PC-9 (cell line): ENCODE measurements around the gene SH3D21. TPM values are rescaled to one million over a fixed set of nuclear protein-coding genes. Genes with fewer than 3 reads are reported as not detected.

Experiments
- BruUV-seq: library from RNA; stranded (reverse); fragments of 400-500 nt; replicated peaks from 2 replicates; lab custom pipeline; 2021; lab: Mats Ljungman, UMichigan
- CTCF ChIA-PET: fragments of 300-600 bp; sonication (Branson Sonifier 250); formaldehyde crosslinking; loops from one replicate; lab custom pipeline; 2022; ENCODE audit warnings: antibody characterized with exemption; lab: Charles Lee
- POLR2A ChIA-PET: fragments of 300-600 bp; sonication (Branson Sonifier 250); formaldehyde crosslinking; loops from one replicate; lab custom pipeline; 2022; ENCODE audit warnings: antibody characterized with exemption; ENCODE audit not compliant: unreplicated experiment; lab: Charles Lee
- DNase-seq, 2 experiments: peaks; one replicate each; pipeline versions ENCODE4 v3.0.0 to v3.0.0-alpha.2; 2015 to 2022; ENCODE audit warnings: mixed read lengths in 1 of 2
- H2AFZ ChIP-seq: fragments of 200-600 bp; sonication (generic); 2 replicates; pipeline ENCODE4 v1.8.1; 2017; ENCODE audit warnings: antibody characterized with exemption
- H3F3A ChIP-seq: fragments of 200-600 bp; sonication (generic); 2 replicates; pipeline ENCODE4 v1.8.1; 2017; ENCODE audit warnings: antibody characterized with exemption, mild to moderate bottlenecking, low read depth; ENCODE audit not compliant: insufficient read depth
- H3K27ac ChIP-seq: fragments of 200-600 bp; sonication (generic); 2 replicates; pipeline ENCODE4 v1.6.1; 2016; ENCODE audit warnings: mixed run types
- H3K27me3 ChIP-seq: fragments of 200-600 bp; sonication (generic); 2 replicates; pipeline ENCODE4 v1.6.1; 2016; ENCODE audit warnings: low read depth, mixed run types; ENCODE audit not compliant: insufficient read depth
- H3K36me3 ChIP-seq: fragments of 200-600 bp; sonication (generic); 2 replicates; pipeline ENCODE4 v1.6.1; 2016; ENCODE audit warnings: low read depth, mixed run types
- H3K4me1 ChIP-seq: fragments of 200-600 bp; sonication (generic); replicated peaks from 2 replicates; pipeline ENCODE4 v1.6.1; 2016; ENCODE audit warnings: mixed run types; ENCODE audit not compliant: insufficient read depth
- H3K4me2 ChIP-seq: fragments of 200-600 bp; sonication (generic); 2 replicates; pipeline ENCODE4 v1.6.1; 2017; ENCODE audit warnings: mixed run types
- H3K4me3 ChIP-seq: fragments of 200-600 bp; sonication (generic); 2 replicates; pipeline ENCODE4 v1.6.1; 2016; ENCODE audit warnings: mixed run types
- H3K79me2 ChIP-seq: fragments of 200-600 bp; sonication (generic); 2 replicates; pipeline ENCODE4 v1.6.1; 2017; ENCODE audit warnings: low read depth, mixed run types
- H3K9me2 ChIP-seq: fragments of 200-600 bp; sonication (generic); 2 replicates; pipeline ENCODE4 v1.8.1; 2017; ENCODE audit warnings: mild to moderate bottlenecking; ENCODE audit not compliant: insufficient read depth
- H3K9me3 ChIP-seq: fragments of 200-600 bp; sonication (generic); 2 replicates; pipeline ENCODE4 v1.8.1; 2016; ENCODE audit warnings: low read depth; ENCODE audit not compliant: insufficient read depth
- H4K20me1 ChIP-seq: fragments of 200-600 bp; sonication (generic); 2 replicates; pipeline ENCODE4 v1.8.1; 2017; ENCODE audit not compliant: insufficient read depth
- CTCF ChIP-seq: fragments of 200-600 bp; sonication (generic); conservative IDR thresholded peaks from 2 replicates; pipeline ENCODE4 v1.6.1; 2017; ENCODE audit warnings: mixed run types, antibody characterized with exemption, mild to moderate bottlenecking, moderate library complexity
- EZH2 ChIP-seq: fragments of 200-600 bp; sonication (generic); IDR thresholded peaks from 2 replicates; pipeline ENCODE4 v1.8.0; 2017; ENCODE audit warnings: antibody characterized with exemption, low read depth
- intact Hi-C: fragments of 100-400 bp; cut with micrococcal nuclease; formaldehyde crosslinking; loops from one replicate; pipeline ENCODE4 v1.10.0; 2022; ENCODE audit not compliant: unreplicated experiment
- total RNA-seq: library from RNA; stranded (reverse); gene quantifications from 2 replicates; pipeline ENCODE4 v1.2.3, GENCODE V29; 2021

SH3D21 gene
- total RNA-seq, 1 experiment from 2014 or later, result 18.3 TPM

GRCh38 chr1:36322041-36322785 is 16.0 kb downstream of the SH3D21 start:
- Histone ChIP-seq H3K4me3 (no peak overlapping the region), H3K9me2 (no peaks in the 10 kb centered on the region), H3K4me1 (no peaks in the 10 kb centered on the region; the same call in 1 of the 2 replicates), H3K27ac (no peak overlapping the region), H3K36me3 (no peaks in the 10 kb centered on the region), H2AFZ (no peak overlapping the region), H4K20me1 (no peaks in the 10 kb centered on the region), H3K9me3 (no peaks in the 10 kb centered on the region), H3K27me3 (no peaks in the 10 kb centered on the region), H3K79me2 (no peaks in the 10 kb centered on the region), H3K4me2 (no peak overlapping the region), H3F3A (peaks cover under 1% of the 10 kb centered on the region; the same call in 1 of the 2 replicates)
- no peak for TF ChIP-seq EZH2
- TF ChIP-seq CTCF, result no peak
- intact Hi-C loops, result no loop called here
- DNase-seq, result no peak
- CTCF ChIA-PET, result no interaction called here
- POLR2A ChIA-PET, result no interaction called here
- BruUV-seq, result no TSS peak

- peak overlapping the region; percentile 50; the same call in 1 of the 2 replicates for H3K4me3 ChIP-seq
- no peaks in the 10 kb centered on the region; the same call in 1 of the 2 replicates for H4K20me1 ChIP-seq
- no peaks in the 10 kb centered on the region for H3K36me3 ChIP-seq
- no peaks in the 10 kb centered on the region; the same call in 1 of the 2 replicates for H3K4me1 ChIP-seq
- H3K27ac ChIP-seq, result no peak overlapping the region
- H2AFZ ChIP-seq, result no peak overlapping the region
- no peaks in the 10 kb centered on the region for H3K9me3 ChIP-seq
- BruUV-seq, result no TSS peak
- CTCF ChIA-PET, result no interaction called here
- H3K27me3 ChIP-seq, result no peaks in the 10 kb centered on the region
- H3K9me2 ChIP-seq, result no peaks in the 10 kb centered on the region
- intact Hi-C loops, result no loop called here
- no peaks in the 10 kb centered on the region for H3K79me2 ChIP-seq
- DNase-seq, result no peak
- no peak for TF ChIP-seq CTCF
- peak overlapping the region; percentile 69 for H3K4me2 ChIP-seq
- POLR2A ChIA-PET, result no interaction called here
- no peaks in the 10 kb centered on the region; the same call in 1 of the 2 replicates for H3F3A ChIP-seq
Observed at GRCh38 chr1:36322786-36323635, 16.8 kb downstream of the SH3D21 start.

GRCh38 chr1:36323636-36324352 is 17.6 kb downstream of the SH3D21 start, which contains the start of gene EVA1B:
TSS of gene EVA1B (minus strand) at chr1:36323645. CDS start at chr1:36323037, 608 bp downstream.
- peak in 1 of 2 experiments; percentile 72 for DNase-seq
- H2AFZ ChIP-seq, result 0 out of 2 replicates have a peak within 1 kb of the TSS, but pooled peaks have one; percentile 52
- ChIA-PET CTCF (no interaction called here), POLR2A (interaction anchor here (0.7 kb wide), 2 partner anchors 18 to 24 kb away, joined by 3 to 5 read pairs; no protein-coding TSS in a partner anchor)
- no peaks in the 10 kb centered on the region for H3K9me2 ChIP-seq
- peak within 1 kb of the TSS; percentile 80 for H3K4me2 ChIP-seq
- TF ChIP-seq CTCF, result no peak
- no peak for TF ChIP-seq EZH2
- H3K79me2 ChIP-seq, result no peaks in the 10 kb centered on the region
- peak within 1 kb of the TSS; percentile 52; the same call in 1 of the 2 replicates for H3K4me3 ChIP-seq
- H3F3A ChIP-seq, result no peaks in the 10 kb centered on the region; the same call in 1 of the 2 replicates
- no peaks in the 10 kb centered on the region; the same call in 1 of the 2 replicates for H4K20me1 ChIP-seq
- BruUV-seq, result no TSS peak
- no peaks in the 10 kb centered on the region for H3K9me3 ChIP-seq
- H3K4me1 ChIP-seq, result no peaks in the 10 kb centered on the region; the same call in 1 of the 2 replicates
- H3K36me3 ChIP-seq, result no peaks in the 10 kb centered on the region
- H3K27ac ChIP-seq, result no peak within 1 kb of the TSS
- H3K27me3 ChIP-seq, result no peaks in the 10 kb centered on the region
- intact Hi-C loops, result no loop called here
